Dendritic cell treated with granulocyte-macrophage colony-stimulating factor and Interleukin-4, amounts not matched to agents 40 ng/mL and 50 ng/mL, for 4 days (primary cell): Measurements from ENCODE around the gene F2.

Experiments used
- H3K27ac Mint-ChIP-seq: one replicate; pipeline ENCODE4 v1.8.0; 2022; ENCODE audit warnings: mild to moderate bottlenecking, mixed read lengths
- H3K27me3 Mint-ChIP-seq: one replicate; pipeline ENCODE4 v1.8.0; 2022; ENCODE audit warnings: mild to moderate bottlenecking, mixed read lengths
- H3K36me3 Mint-ChIP-seq: one replicate; pipeline ENCODE4 v1.8.0; 2022; ENCODE audit warnings: low read depth, mixed read lengths
- H3K4me1 Mint-ChIP-seq: one replicate; pipeline ENCODE4 v1.8.0; 2022; ENCODE audit warnings: low read depth, mixed read lengths
- H3K4me3 Mint-ChIP-seq: one replicate; pipeline ENCODE4 v1.8.0; 2022; ENCODE audit warnings: mild to moderate bottlenecking, moderate library complexity, mixed read lengths
- H3K9me3 Mint-ChIP-seq: one replicate; pipeline ENCODE4 v1.8.0; 2022; ENCODE audit warnings: mixed read lengths
- intact Hi-C: fragments of 100-400 bp; cut with micrococcal nuclease; formaldehyde crosslinking; loops from one replicate; pipeline ENCODE4 v1.15.0; 2022

Gene F2

DNA sequence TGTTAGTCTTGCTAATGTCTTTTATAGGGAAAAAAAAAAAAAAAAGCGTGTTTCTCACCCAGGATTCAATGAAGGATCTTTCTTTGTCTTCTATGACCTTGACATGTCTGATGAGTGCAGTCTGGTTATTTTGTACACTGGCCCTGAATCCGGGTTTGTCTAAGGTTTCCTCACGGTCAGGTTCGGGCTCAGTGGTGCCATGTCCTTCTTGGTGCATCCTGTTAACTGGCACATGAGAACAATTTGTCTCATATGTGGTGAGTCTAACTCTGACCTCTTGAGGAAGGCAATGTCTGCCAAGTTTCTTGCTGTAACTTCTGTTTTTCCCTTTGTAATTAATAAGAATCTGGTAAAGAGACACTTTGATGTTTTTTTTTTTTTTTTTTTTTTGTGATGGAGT, 12.5 kb downstream of the F2 start:
- Mint-ChIP-seq H3K4me1 (no peaks in the 10 kb centered on the region), H3K4me3 (no peak overlapping the region), H3K36me3 (no peaks in the 10 kb centered on the region), H3K27ac (no peak overlapping the region), H3K9me3 (no peaks in the 10 kb centered on the region), H3K27me3 (no peaks in the 10 kb centered on the region)
- intact Hi-C loops = no loop called here

DNA sequence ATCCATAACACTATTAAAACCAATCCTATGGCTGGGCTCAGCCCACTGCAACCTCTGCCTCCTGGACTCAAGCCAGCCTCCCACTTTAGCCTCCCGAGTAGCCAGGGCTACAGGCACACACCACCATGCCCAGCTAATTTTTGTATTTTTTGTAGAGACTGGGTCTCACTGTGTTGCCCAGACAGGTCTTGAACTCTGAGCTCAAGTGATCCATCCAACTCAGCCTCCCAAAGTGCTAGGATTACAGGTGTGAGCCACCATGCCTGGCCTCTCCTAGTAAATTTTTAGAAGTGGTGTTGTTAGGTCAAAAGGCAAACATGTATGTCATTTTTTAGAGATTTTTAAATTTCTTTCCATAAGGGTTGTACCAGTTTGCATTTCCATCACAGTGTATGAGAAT, 14.2 kb downstream of the F2 start:
- no peaks in the 10 kb centered on the region for H3K9me3 Mint-ChIP-seq
- no peaks in the 10 kb centered on the region for H3K4me1 Mint-ChIP-seq
- intact Hi-C loops = no loop called here
- no peak overlapping the region for H3K27ac Mint-ChIP-seq
- no peaks in the 10 kb centered on the region for H3K27me3 Mint-ChIP-seq
- no peak overlapping the region for H3K4me3 Mint-ChIP-seq
- no peaks in the 10 kb centered on the region for H3K36me3 Mint-ChIP-seq

DNA sequence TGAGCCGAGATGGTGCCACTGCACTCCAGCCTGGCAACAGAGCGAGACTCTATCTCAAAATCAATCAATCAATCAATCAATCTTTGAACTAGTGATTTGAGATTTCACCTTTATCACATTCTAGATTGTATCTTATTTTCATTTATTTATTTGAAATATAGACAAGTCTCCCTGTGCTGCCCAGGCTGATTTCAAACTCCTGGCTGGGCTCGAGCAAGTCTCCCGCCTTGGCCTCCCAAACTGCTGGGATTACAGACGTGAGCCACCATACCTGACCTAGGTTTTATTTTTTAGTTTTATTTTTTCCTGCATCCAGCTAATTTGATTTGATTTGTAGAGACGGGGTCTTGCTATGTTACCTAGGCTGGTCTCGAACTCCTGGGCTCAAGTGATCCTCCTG, 17.1 kb downstream of the F2 start:
- no peak overlapping the region for H3K27ac Mint-ChIP-seq
- no peaks in the 10 kb centered on the region for H3K4me1 Mint-ChIP-seq
- H3K36me3 Mint-ChIP-seq = peaks cover 5% of the 10 kb centered on the region
- H3K27me3 Mint-ChIP-seq = no peaks in the 10 kb centered on the region
- H3K4me3 Mint-ChIP-seq = no peak overlapping the region
- no peaks in the 10 kb centered on the region for H3K9me3 Mint-ChIP-seq
- intact Hi-C loops = no loop called here

DNA sequence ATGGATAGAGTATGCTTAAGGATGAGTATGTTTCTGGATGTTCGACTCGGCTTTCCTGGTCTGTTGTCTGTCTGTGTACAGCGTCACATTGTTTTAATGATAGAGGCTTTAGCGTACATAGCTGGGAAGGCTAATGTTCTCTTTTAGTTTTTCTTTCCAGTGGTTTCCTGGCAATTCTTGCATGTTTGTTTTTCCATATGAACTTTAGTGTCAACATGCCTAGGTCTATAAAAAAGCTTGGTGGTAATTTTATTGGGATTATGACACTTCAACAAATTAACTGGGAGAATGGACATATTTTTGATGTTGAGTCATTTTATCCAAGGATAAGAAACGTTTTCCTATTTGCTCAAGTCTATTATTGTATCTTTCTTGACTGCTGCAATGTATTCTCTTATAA, 17.6 kb downstream of the F2 start:
- no peaks in the 10 kb centered on the region for H3K27me3 Mint-ChIP-seq

DNA sequence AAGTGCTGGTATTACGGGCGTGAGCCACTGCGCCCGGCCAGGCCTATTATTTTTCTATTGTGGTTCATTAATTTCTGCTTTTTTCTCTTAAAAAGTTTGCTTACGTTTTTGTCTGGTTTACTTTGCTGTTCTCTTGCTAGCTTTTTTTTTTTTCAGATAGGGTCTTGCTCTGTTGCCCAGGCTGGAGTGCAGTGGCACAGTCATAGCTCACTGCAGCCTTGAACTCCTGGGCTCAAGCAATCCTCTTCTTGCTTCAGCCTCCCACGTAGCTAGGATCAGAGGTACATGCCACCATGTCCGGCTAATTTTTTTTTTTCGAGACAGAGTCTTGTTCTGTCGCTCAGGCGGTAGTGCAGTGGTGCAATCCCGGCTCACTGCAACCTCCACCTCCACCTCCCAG, 18.7 kb downstream of the F2 start:
- H3K27me3 Mint-ChIP-seq = no peaks in the 10 kb centered on the region
- intact Hi-C loops = no loop called here
- no peak overlapping the region for H3K4me3 Mint-ChIP-seq
- no peak overlapping the region for H3K27ac Mint-ChIP-seq
- no peaks in the 10 kb centered on the region for H3K4me1 Mint-ChIP-seq
- no peaks in the 10 kb centered on the region for H3K9me3 Mint-ChIP-seq
- H3K36me3 Mint-ChIP-seq = peaks cover 20% of the 10 kb centered on the region

More for the DNA sequence above, 17.6 kb downstream of the F2 start:
- intact Hi-C loops = no loop called here
- peaks cover 10% of the 10 kb centered on the region for H3K36me3 Mint-ChIP-seq
- H3K4me3 Mint-ChIP-seq = no peak overlapping the region
- H3K27ac Mint-ChIP-seq = no peak overlapping the region
- no peaks in the 10 kb centered on the region for H3K4me1 Mint-ChIP-seq
- no peaks in the 10 kb centered on the region for H3K9me3 Mint-ChIP-seq

DNA sequence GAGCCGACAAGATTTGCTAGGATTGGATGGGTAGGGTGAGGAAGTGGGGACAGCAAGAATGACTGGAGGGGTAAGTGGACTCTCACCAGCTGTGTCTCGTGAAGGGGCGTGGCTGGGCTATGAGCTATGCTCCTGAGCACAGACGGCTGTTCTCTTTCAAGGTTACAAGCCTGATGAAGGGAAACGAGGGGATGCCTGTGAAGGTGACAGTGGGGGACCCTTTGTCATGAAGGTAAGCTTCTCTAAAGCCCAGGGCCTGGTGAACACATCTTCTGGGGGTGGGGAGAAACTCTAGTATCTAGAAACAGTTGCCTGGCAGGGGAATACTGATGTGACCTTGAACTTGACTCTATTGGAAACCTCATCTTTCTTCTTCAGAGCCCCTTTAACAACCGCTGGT, 19.9 kb downstream of the F2 start:
- Mint-ChIP-seq H3K36me3 (peaks cover 32% of the 10 kb centered on the region), H3K27me3 (no peaks in the 10 kb centered on the region), H3K27ac (no peak overlapping the region), H3K4me1 (no peaks in the 10 kb centered on the region), H3K4me3 (no peak overlapping the region), H3K9me3 (no peaks in the 10 kb centered on the region)
- intact Hi-C loops = no loop called here

DNA sequence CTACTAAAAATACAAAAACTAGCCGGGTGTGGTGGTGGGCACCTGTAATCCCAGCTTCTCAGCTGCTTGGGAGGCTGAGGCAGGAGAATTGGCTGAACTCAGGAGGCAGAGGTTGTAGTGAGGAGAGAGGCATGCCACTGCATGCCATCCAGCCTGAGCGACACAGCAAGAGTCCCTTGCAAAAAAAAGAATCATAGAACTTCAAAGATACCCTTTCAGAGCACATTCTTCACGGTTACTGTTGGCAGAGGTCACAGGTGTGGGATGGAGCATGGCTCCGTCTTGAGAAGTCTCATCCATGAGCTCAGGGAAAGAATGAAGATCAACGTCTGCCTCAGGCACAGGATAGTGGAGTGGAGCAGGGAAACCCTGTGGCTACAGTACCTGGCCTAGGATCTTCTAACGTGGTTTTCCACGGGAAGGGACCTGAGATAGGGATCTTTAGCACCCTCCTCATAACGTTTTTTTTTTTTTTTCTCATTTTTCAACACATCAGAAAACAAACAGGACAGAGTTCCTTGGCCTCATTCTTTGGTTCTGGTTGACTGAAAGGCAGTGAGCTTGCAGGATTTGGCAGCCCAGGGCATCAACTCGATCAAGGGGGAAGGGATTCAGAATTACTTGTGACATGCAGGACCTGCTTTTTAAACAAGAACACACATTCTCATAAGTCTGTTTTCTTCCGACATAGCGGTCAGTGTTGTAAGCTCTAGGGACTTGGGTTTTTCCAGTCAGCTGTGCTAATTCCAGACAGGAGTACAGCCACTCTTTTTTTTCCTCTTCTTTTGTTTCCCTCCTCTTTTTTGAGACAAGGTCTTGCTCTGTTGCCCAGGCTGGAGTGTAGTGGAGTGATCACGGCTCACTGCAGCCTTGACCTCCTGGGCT, 22.8 kb downstream of the F2 start:
- Mint-ChIP-seq H3K27me3 (no peaks in the 10 kb centered on the region), H3K9me3 (no peaks in the 10 kb centered on the region), H3K27ac (no peak overlapping the region), H3K36me3 (peaks cover 61% of the 10 kb centered on the region), H3K4me1 (no peaks in the 10 kb centered on the region), H3K4me3 (no peak overlapping the region)
- intact Hi-C loops = no loop called here

DNA sequence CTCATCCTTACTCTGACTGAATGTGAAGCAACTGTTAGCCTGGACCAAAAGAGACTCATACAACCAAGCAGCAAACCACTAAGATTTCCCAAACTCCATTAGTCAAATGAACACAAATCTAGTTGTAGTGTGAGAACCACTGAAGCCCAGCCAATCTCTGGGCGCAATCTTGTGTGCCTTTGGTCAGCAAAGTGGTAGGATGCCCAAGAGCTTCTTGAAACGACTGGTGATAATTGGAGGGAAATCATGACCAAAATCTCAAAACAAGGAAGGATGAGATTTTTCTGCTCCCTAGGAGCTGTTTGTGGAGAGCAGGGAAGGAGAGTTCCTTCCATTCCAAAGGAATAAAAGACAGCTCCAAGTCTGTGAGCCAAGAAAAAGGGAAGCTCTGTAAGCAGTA, 24.0 kb downstream of the F2 start:
- intact Hi-C loops = no loop called here
- Mint-ChIP-seq H3K36me3 (peaks cover 73% of the 10 kb centered on the region), H3K4me3 (no peak overlapping the region), H3K4me1 (no peaks in the 10 kb centered on the region), H3K27ac (no peak overlapping the region), H3K9me3 (no peaks in the 10 kb centered on the region), H3K27me3 (no peaks in the 10 kb centered on the region)

DNA sequence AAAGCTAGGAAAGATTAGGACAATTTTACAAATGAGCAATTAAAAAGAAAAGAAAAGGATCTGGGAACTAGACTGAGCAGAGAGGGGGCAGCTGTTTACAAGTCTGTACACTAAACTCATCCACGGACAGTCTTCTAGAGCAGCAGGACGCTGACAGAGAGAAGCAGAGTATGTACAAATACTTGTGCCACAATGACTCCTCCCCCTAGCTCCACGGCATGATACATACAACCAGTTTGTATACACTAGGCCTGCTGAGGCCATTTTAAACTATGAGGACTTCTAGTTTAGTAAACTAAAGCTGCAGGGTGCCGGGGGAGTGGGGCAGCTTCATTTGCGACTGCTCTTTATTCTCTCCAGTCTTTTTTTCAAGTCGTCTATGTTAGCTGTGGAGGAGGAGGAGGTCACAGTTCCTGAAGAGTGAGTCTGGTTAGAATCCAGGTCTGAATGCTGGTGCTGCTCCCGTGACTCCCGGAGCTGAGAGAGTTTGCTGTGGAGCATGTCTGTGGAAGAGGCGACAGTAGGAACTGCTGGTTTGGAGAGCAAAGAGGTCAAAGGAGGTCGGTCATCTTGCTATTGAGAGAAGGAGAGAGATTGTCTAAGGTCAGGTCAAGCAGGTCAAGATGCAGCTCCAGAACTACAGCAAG, 24.8 kb downstream of the F2 start:
- Mint-ChIP-seq H3K4me1 (no peaks in the 10 kb centered on the region), H3K27me3 (no peaks in the 10 kb centered on the region), H3K4me3 (no peak overlapping the region), H3K9me3 (no peaks in the 10 kb centered on the region), H3K36me3 (peaks cover 81% of the 10 kb centered on the region), H3K27ac (no peak overlapping the region)
- intact Hi-C loops = no loop called here

DNA sequence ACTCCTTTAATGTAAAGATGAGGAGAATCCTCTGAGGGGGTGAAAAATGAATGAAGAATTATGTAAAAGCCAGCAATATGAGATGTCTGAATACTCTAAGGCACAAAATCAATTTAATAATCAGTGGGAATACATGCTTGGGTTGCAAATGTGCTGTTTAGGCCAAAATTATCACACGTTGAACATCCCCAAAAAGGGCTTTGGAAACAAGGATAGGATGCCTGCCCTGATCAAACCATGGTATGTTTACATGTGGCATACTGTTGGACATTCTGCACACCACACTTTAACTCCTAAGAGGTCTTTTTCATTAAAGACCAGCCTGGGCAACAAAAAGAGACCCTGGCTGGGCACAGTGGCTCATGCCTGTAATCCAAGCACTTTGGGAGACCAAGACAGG, 26.3 kb downstream of the F2 start:
- Mint-ChIP-seq H3K27me3 (no peaks in the 10 kb centered on the region), H3K4me3 (no peak overlapping the region), H3K9me3 (no peaks in the 10 kb centered on the region), H3K36me3 (peaks cover 96% of the 10 kb centered on the region), H3K4me1 (no peaks in the 10 kb centered on the region), H3K27ac (no peak overlapping the region)
- intact Hi-C loops = no loop called here

DNA sequence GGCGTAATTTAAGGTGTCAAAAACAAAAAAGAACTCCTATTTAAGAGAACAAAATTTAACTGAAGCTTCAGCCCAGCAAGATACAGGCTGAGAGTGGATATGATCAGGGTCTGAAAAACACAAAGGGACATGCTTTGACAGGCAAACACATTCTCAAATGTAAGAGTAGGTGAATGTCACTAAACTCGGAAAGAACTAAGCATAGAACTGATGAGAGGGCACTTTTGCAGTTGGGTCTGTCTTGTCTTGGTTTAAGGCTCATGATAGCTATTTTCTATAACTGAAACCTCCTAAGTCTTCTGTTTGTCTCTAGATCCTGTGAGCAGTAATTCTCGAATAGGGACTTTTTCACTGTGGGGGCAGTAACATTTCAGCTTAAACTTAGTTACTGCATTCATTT, 27.0 kb downstream of the F2 start:
- H3K27ac Mint-ChIP-seq = no peak overlapping the region
- H3K36me3 Mint-ChIP-seq = peaks cover 99% of the 10 kb centered on the region
- no peaks in the 10 kb centered on the region for H3K4me1 Mint-ChIP-seq
- no peak overlapping the region for H3K4me3 Mint-ChIP-seq
- intact Hi-C loops = no loop called here
- no peaks in the 10 kb centered on the region for H3K27me3 Mint-ChIP-seq
- H3K9me3 Mint-ChIP-seq = no peaks in the 10 kb centered on the region

DNA sequence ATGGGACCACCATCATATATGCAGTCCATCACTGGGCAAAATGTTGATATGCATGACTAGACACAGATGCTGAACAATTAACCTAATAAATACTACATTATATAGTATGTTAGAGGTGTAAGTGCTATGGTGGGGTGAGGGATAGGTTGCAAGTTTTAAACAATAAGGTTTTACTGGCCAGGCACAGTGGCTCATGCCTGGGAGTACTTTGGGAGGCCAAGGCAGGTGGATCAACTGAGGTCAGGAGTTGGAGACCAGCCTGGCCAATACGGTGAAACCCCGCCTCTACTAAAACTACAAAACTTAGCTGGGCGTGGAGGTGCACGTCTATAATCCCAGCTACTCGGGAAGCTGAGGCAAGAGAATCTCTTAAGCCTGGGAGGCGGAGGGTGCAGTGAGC, 28.1 kb downstream of the F2 start:
- no peaks in the 10 kb centered on the region for H3K9me3 Mint-ChIP-seq
- no peak overlapping the region for H3K4me3 Mint-ChIP-seq
- H3K27ac Mint-ChIP-seq = no peak overlapping the region
- H3K36me3 Mint-ChIP-seq = peaks cover 97% of the 10 kb centered on the region
- no peaks in the 10 kb centered on the region for H3K4me1 Mint-ChIP-seq
- intact Hi-C loops = no loop called here
- no peaks in the 10 kb centered on the region for H3K27me3 Mint-ChIP-seq

DNA sequence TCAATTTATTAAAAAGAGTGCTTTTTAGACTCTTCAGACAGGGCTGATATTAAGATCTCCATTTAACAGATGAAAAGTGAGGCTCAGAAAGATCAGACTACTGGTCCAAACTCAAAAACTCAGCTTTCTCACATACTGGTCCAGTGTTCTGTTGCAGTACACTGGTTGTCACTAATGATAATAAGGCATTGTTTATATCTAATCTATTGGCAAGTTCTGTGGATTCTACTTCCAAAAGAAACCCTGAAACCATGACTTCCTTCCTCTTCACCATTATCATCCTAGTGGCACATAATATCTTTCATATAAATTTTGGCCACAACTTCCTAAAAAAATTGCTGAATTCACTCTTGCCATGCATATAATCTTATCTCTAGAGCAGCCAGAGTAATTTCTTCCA, 36.9 kb downstream of the F2 start:
- no peak overlapping the region for H3K4me3 Mint-ChIP-seq
- no peak overlapping the region for H3K27ac Mint-ChIP-seq
- no peaks in the 10 kb centered on the region for H3K9me3 Mint-ChIP-seq
- no peaks in the 10 kb centered on the region for H3K27me3 Mint-ChIP-seq
- intact Hi-C loops = no loop called here
- H3K36me3 Mint-ChIP-seq = peaks cover 93% of the 10 kb centered on the region
- peaks cover 9% of the 10 kb centered on the region for H3K4me1 Mint-ChIP-seq

DNA sequence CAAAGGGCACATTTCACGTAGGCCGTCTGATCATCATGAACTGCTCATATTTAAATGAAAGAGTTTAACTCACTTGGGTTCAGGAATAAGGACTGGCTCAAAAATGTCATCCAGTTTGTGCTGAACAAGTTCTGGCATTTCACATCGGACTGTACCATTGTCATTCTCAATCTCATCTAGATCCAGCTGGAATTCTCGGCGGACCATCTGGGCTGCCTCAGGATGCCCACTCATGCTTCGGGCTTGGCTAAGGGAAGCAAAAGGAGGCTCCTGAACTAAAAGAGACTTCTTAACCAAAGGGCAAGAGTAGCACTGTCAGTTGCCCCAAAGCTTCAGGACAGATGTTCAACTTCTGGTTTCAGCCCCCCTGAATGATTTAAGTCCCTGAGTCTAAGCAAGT, 40.2 kb downstream of the F2 start:
- intact Hi-C loops = no loop called here
- no peak overlapping the region for H3K27ac Mint-ChIP-seq
- no peaks in the 10 kb centered on the region for H3K9me3 Mint-ChIP-seq

More for the DNA sequence above, 40.2 kb downstream of the F2 start:
- Mint-ChIP-seq H3K27me3 (no peaks in the 10 kb centered on the region), H3K36me3 (peaks cover 96% of the 10 kb centered on the region), H3K4me3 (no peak overlapping the region), H3K4me1 (peaks cover 9% of the 10 kb centered on the region)
